Activated CD4-positive, alpha-beta T cell treated with anti-CD3 and anti-CD28 coated beads, Interleukin-2, amount 10 ng/mL, durations not matched to agents 7 days and 5 days (primary cell): ENCODE results near the gene MPL. TPM values are rescaled to one million over a fixed set of nuclear protein-coding genes. Genes with fewer than 3 reads are reported as not detected.

Experiments
- CTCF ChIA-PET: fragments of 350-600 bp; sonication (Branson Sonifier 250); formaldehyde crosslinking; loops from one replicate; lab custom pipeline; 2021; ENCODE audit warnings: antibody characterized with exemption; lab: Charles Lee
- POLR2A ChIA-PET: fragments of 350-600 bp; sonication (Branson Sonifier 250); formaldehyde crosslinking; loops from one replicate; lab custom pipeline; 2021; ENCODE audit warnings: antibody characterized with exemption; lab: Charles Lee
- DNase-seq: peaks from one replicate; pipeline ENCODE4 v3.0.0-alpha.2; 2020
- H3K27ac Mint-ChIP-seq: one replicate; pipeline ENCODE4 v1.8.0; 2021; ENCODE audit warnings: mild to moderate bottlenecking, moderate library complexity, mixed read lengths
- H3K27me3 Mint-ChIP-seq: one replicate; pipeline ENCODE4 v1.8.0; 2021; ENCODE audit warnings: mixed read lengths
- H3K36me3 Mint-ChIP-seq: one replicate; pipeline ENCODE4 v1.8.0; 2021; ENCODE audit warnings: low read depth, mixed read lengths
- H3K4me1 Mint-ChIP-seq: one replicate; pipeline ENCODE4 v1.8.0; 2021; ENCODE audit warnings: mixed read lengths
- H3K4me3 Mint-ChIP-seq: one replicate; pipeline ENCODE4 v1.8.0; 2021; ENCODE audit warnings: mild to moderate bottlenecking, moderate library complexity, mixed read lengths
- H3K9me3 Mint-ChIP-seq: one replicate; pipeline ENCODE4 v1.8.0; 2021; ENCODE audit warnings: mixed read lengths
- total RNA-seq, 2 experiments: library from RNA; stranded (reverse); gene quantifications; one replicate each; pipeline ENCODE4 v1.2.3, GENCODE V29; 2021

MPL gene
- total RNA-seq, 2 experiments from 2014 or later, result not detected

DNA sequence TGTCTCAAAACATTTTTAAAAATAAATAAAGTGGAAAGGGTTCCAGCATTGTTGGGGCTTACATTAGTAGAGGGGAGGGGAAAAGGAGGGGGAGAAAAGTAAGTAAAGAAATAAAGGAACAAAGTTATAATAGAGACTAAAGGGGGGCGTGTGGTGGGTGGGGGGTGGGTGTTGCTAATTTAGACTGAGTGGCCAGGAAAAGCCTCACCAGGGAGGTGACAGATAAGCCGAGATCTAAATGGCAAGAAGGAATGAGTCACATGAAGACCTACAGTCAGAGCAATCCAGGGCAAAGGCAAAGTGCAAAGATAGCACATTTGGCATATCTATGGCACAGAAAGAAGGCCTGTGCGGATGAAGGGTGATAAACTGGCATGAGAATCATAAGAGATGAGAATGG is 7.5 kb downstream of the MPL start:
- Mint-ChIP-seq H3K9me3 (no peaks in the 10 kb centered on the region), H3K27ac (no peak overlapping the region), H3K36me3 (no peaks in the 10 kb centered on the region), H3K4me3 (no peak overlapping the region), H3K4me1 (peaks cover 9% of the 10 kb centered on the region), H3K27me3 (no peaks in the 10 kb centered on the region)
- no peak for DNase-seq
- ChIA-PET POLR2A (no interaction called here), CTCF (no interaction called here)

DNA sequence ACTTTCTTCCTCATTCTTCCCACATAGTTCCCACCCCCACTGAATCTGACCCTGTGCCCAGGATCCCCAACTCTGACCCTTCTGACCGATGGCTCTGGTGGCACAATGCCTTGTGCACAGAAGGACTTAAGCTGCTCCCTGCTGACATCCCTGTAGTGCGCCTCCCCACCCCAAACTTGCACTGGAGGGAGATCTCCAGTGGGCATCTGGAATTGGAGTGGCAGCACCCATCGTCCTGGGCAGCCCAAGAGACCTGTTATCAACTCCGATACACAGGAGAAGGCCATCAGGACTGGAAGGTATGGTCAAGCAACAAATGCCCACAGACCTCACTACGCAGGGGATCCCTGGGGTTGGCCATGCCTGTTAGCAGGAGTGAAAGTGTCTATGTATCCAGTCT is 9.0 kb downstream of the MPL start:
- peaks cover 11% of the 10 kb centered on the region for H3K4me1 Mint-ChIP-seq
- no peaks in the 10 kb centered on the region for H3K36me3 Mint-ChIP-seq
- ChIA-PET POLR2A (no interaction called here), CTCF (no interaction called here)
- H3K9me3 Mint-ChIP-seq, result no peaks in the 10 kb centered on the region
- no peak for DNase-seq
- no peak overlapping the region for H3K4me3 Mint-ChIP-seq
- H3K27me3 Mint-ChIP-seq, result no peaks in the 10 kb centered on the region
- no peak overlapping the region for H3K27ac Mint-ChIP-seq

DNA sequence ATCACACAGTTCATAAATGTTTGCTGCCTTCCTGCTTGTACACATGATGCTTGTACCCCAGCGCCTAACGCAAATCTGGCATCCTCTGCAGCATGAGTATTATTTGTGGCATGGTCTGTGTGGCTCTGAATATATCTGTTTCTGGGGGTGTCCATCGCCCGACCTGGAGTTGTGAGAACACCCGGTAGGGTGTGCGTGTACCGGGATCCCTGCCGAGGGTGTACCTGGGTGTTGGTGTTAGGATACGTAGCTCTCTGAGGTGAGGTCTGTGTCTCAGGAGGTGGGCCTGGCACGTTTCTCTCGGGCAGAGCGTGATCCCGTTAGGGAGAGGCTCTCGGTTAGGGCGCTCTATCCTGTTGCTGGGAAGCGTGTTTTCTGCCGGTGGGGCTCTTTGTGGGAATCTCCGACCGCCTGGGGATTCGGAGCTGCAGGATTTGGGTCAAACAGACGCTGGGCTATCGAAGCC is 10.8 kb downstream of the MPL start:
- Mint-ChIP-seq H3K36me3 (no peaks in the 10 kb centered on the region), H3K9me3 (no peaks in the 10 kb centered on the region), H3K27me3 (no peaks in the 10 kb centered on the region), H3K4me1 (peaks cover 17% of the 10 kb centered on the region), H3K4me3 (peak overlapping the region; percentile 42), H3K27ac (no peak overlapping the region)
- CTCF ChIA-PET, result no interaction called here
- no peak for DNase-seq
- POLR2A ChIA-PET, result interaction anchor here (0.6 to 1.4 kb wide), 2 partner anchors 19 to 1438 kb away, joined by 3 to 4 read pairs; partner anchors contain the start of gene ELOVL1

DNA sequence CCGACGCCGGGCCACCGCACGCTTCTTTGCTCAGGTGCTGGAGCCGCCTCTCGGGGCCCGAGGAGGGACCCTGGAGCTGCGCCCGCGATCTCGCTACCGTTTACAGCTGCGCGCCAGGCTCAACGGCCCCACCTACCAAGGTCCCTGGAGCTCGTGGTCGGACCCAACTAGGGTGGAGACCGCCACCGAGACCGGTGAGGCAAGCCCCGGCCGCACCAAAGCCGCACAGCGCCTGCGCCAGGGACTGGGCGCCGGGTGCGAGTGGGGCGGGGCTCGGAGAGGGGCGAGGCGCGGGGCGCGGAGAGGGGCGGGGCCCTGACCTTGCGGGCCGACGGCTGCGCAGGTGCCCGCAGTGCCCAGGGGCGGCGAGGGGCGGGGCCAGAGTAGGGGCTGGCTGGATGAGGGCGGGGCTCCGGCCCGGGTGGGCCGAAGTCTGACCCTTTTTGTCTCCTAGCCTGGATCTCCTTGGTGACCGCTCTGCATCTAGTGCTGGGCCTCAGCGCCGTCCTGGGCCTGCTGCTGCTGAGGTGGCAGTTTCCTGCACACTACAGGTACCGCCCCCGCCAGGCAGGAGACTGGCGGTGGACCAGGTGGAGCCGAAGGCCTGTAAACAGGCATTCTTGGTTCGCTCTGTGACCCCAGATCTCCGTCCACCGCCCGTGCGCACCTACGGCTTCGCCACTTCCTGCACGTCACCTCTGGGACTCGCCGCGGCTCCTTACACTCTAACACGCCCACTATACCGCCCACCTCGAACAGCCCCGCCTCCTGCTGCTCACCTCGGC is 11.4 kb downstream of the MPL start:
- Mint-ChIP-seq H3K27me3 (no peaks in the 10 kb centered on the region), H3K9me3 (no peaks in the 10 kb centered on the region), H3K4me1 (peaks cover 17% of the 10 kb centered on the region), H3K36me3 (no peaks in the 10 kb centered on the region), H3K27ac (peak overlapping the region; percentile 91), H3K4me3 (peak overlapping the region; percentile 74)
- peak; percentile 76 for DNase-seq
- CTCF ChIA-PET, result no interaction called here
- POLR2A ChIA-PET, result interaction anchor here (1.4 kb wide), 1 partner anchor 19 kb away, joined by 3 read pairs; the partner anchor contains the start of gene ELOVL1

DNA sequence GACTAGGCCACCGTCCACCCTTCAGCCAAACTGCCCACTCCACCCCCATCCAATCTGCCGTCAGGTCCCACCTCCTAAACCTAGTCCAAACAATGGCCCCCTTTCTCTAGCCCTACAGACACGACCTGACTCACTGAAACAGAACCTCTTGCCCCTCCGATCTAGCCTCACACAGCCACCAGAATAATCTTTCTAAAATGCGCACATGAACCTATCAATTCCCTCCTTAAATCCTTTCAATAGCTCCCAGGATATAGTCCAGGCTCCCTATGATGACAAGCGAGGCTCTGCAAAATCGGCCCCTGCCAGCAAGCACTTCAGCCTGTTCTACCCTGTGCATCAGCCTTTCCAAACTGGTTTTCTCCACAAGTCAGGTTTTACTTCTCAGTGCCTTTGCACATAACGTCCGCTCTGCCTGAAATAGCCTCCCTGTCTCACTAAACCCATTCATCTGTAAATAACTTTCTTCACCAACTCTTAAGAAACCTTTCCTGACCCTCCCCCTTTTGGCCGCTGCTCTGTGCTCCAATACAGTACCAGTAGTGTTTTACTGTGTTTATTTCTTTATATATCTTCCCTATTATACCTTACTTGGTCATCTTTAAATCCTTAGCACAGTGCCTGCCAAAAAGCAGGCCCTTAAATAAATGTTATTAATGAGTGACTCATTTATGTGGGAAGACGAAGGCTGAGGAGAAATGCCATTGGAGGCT is 12.1 kb downstream of the MPL start:
- H3K9me3 Mint-ChIP-seq, result no peaks in the 10 kb centered on the region
- no peaks in the 10 kb centered on the region for H3K27me3 Mint-ChIP-seq
- H3K36me3 Mint-ChIP-seq, result no peaks in the 10 kb centered on the region
- H3K4me1 Mint-ChIP-seq, result peaks cover 17% of the 10 kb centered on the region
- H3K4me3 Mint-ChIP-seq, result peak overlapping the region; percentile 74
- no peak for DNase-seq
- POLR2A ChIA-PET, result interaction anchor here (1.4 kb wide), 1 partner anchor 18 kb away, joined by 3 read pairs; the partner anchor contains the start of gene ELOVL1
- H3K27ac Mint-ChIP-seq, result peak overlapping the region; percentile 91
- CTCF ChIA-PET, result no interaction called here

DNA sequence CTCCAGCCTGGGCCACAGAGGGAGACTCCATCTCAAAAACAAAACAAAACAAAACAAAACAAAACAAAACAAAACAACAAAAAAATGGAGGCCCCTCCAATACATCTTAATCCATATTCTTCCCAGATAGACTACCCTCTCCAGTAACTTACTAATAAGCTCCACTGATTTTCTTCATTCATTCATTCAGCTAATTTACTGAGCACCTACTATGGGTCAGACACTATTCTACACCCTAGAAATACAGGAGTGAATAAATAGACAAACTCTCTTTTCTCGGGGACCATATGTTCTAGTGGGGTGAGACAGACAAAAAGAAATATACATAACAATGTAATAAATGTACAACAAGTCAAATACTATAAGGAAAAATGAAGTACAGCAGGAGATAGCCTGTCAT is 13.4 kb downstream of the MPL start:
- CTCF ChIA-PET, result interaction anchor here (1.2 kb wide), 1 partner anchor 16 kb away, joined by 3 read pairs; the partner anchor contains the start of gene ELOVL1
- Mint-ChIP-seq H3K27me3 (no peaks in the 10 kb centered on the region), H3K9me3 (no peaks in the 10 kb centered on the region), H3K36me3 (no peaks in the 10 kb centered on the region), H3K27ac (no peak overlapping the region), H3K4me3 (no peak overlapping the region), H3K4me1 (peaks cover 17% of the 10 kb centered on the region)
- POLR2A ChIA-PET, result no interaction called here
- no peak for DNase-seq

DNA sequence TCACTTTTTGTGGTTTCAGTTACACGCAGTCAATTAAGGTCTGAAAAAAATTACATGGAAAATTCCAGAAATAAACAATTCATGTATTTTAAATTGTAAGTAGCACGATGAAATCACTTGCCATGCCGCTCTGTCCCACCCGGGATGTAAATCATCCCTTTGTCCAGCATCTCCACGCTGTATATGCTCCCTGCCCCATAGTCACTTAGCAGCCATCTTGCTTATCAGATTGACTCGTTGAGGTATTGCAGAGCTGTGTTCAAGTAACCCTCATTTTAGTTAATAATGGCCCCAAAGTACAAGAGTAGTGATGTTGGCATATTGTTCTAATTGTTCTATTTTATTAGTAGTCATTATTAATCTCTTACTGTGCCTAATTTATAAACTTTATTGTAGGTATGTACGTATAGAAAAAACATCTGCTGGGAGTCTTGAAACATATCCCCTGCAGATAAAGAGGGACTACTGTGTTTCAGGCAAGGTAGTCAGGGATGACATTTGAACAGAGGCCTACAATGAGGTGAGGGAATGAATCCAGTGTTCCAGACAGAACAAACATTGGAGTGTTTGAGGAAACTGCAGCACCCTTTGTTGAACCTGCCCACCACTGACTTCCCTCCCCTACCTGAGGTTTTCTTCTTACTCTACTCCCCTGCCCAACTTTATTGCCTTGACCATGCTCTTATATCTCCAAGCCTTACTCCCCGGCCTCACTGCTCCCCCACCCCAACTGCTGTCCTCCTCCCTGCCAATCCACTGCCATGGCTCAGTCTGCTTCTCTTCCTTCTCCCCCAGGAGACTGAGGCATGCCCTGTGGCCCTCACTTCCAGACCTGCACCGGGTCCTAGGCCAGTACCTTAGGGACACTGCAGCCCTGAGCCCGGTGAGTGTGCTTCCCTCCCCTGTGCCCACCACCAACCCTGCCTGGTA is 14.1 kb downstream of the MPL start:
- peaks cover 17% of the 10 kb centered on the region for H3K4me1 Mint-ChIP-seq
- H3K4me3 Mint-ChIP-seq, result no peak overlapping the region
- no peak overlapping the region for H3K27ac Mint-ChIP-seq
- no peaks in the 10 kb centered on the region for H3K27me3 Mint-ChIP-seq
- H3K9me3 Mint-ChIP-seq, result no peaks in the 10 kb centered on the region
- H3K36me3 Mint-ChIP-seq, result no peaks in the 10 kb centered on the region
- DNase-seq, result no peak
- ChIA-PET POLR2A (no interaction called here), CTCF (interaction anchor here (1.2 kb wide), 1 partner anchor 16 kb away, joined by 3 read pairs; the partner anchor contains the start of gene ELOVL1)

DNA sequence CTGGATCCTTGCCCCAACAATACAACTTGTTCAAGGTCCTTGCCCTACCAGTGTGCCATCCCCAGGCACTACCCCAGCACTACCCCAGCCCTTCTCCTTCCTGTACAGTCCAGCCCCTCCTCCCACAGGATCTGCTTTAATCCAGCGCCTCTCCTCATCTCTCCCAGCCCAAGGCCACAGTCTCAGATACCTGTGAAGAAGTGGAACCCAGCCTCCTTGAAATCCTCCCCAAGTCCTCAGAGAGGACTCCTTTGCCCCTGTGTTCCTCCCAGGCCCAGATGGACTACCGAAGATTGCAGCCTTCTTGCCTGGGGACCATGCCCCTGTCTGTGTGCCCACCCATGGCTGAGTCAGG is 14.7 kb downstream of the MPL start:
- Mint-ChIP-seq H3K36me3 (peaks cover 2% of the 10 kb centered on the region), H3K4me3 (no peak overlapping the region), H3K27me3 (no peaks in the 10 kb centered on the region), H3K4me1 (peaks cover 23% of the 10 kb centered on the region), H3K27ac (peak overlapping the region; percentile 11), H3K9me3 (no peaks in the 10 kb centered on the region)
- no peak for DNase-seq
- ChIA-PET CTCF (no interaction called here), POLR2A (no interaction called here)

DNA sequence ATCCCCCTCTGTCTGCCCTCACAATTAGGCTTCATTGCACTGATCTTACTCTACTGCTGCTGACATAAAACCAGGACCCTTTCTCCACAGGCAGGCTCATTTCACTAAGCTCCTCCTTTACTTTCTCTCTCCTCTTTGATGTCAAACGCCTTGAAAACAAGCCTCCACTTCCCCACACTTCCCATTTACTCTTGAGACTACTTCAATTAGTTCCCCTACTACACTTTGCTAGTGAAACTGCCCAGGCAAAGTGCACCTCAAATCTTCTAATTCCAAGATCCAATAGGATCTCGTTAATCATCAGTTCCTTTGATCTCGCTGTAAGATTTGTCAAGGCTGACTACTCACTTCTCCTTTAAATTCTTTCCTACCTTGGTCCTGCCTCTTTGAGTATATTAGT is 15.3 kb downstream of the MPL start:
- Mint-ChIP-seq H3K36me3 (peaks cover 4% of the 10 kb centered on the region), H3K27me3 (no peaks in the 10 kb centered on the region), H3K27ac (no peak overlapping the region), H3K9me3 (no peaks in the 10 kb centered on the region), H3K4me1 (peaks cover 28% of the 10 kb centered on the region), H3K4me3 (no peak overlapping the region)
- POLR2A ChIA-PET, result no interaction called here
- no peak for DNase-seq
- CTCF ChIA-PET, result interaction anchor here (0.6 kb wide), 1 partner anchor 505 kb away, joined by 4 read pairs; no protein-coding TSS in a partner anchor

DNA sequence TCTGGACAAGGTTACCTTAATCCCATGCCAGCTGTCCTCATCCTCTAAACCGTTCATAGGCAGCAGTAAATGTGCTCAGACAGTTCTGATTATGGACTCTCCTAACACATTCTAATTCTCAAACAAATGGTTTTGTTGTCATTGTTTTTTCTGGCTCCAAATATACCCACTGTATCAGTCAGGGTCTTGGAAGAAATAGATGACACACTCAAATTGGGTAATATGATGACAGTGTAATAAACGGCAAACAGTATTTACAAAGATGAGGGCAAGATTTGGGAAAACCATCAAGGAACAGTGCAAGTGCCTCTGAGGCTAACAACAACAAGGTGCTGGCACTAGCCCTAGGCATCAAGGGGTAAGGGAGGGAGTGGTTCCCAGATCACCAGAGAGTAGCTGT is 16.9 kb downstream of the MPL start:
- peaks cover 10% of the 10 kb centered on the region for H3K36me3 Mint-ChIP-seq
- H3K27ac Mint-ChIP-seq, result no peak overlapping the region
- no peaks in the 10 kb centered on the region for H3K9me3 Mint-ChIP-seq
- peaks cover 31% of the 10 kb centered on the region for H3K4me1 Mint-ChIP-seq
- CTCF ChIA-PET, result interaction anchor here (0.6 to 1.9 kb wide), 4 partner anchors 14 to 135 kb away, joined by 3 to 5 read pairs (median 4); partner anchors contain the start of genes ELOVL1, MED8 and SZT2
- DNase-seq, result no peak
- POLR2A ChIA-PET, result no interaction called here
- H3K4me3 Mint-ChIP-seq, result no peak overlapping the region
- H3K27me3 Mint-ChIP-seq, result no peaks in the 10 kb centered on the region

DNA sequence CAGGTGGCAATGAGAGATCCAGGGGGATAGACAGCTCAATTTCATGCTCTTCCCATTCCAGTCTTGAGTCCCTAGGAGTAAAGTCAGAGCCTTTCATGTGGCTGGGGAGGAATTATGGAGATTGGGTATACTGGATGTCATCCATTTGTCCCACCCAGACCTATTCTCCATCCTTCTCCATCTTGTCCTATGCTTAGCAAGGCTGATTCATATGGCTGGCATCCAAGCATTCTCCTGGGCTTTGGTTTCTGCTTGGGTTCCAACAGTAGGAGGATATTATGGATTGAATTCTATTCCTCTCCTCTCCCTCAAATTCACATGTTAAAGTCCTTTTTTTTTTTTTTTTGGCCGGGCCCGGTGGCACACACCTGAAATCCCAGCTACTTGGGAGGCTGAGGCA is 17.3 kb downstream of the MPL start:
- Mint-ChIP-seq H3K4me3 (no peak overlapping the region), H3K36me3 (peaks cover 14% of the 10 kb centered on the region), H3K4me1 (peaks cover 31% of the 10 kb centered on the region), H3K9me3 (no peaks in the 10 kb centered on the region), H3K27ac (no peak overlapping the region), H3K27me3 (no peaks in the 10 kb centered on the region)
- no peak for DNase-seq
- ChIA-PET CTCF (interaction anchor here (0.6 to 1.9 kb wide), 2 partner anchors 13 to 83 kb away, joined by 4 to 5 read pairs; partner anchors contain the start of gene ELOVL1), POLR2A (no interaction called here)

DNA sequence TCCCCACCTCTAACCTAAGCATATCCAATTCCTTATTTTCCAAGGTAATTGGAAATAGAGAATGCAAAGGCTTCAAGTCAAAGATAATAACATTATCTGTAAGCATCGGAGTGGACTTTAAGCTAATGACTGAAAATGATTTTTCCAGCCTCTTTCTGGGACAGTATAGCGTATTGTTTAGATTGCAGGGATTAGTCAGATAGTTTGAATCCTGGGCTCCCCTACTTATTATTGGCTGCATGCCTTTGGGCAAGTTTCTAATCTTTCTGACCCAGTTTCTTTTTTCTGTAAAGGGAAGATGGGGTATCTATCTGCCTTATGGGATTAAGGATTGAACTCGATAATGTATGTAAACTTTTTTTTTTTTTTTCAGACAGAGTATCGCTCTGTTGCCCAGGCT is 19.6 kb downstream of the MPL start:
- ChIA-PET CTCF (interaction anchor here (0.7 to 1.5 kb wide), 2 partner anchors 17 to 116 kb away, joined by 3 to 9 read pairs; no protein-coding TSS in a partner anchor), POLR2A (no interaction called here)
- Mint-ChIP-seq H3K27me3 (no peaks in the 10 kb centered on the region), H3K4me1 (peaks cover 52% of the 10 kb centered on the region), H3K4me3 (peak overlapping the region; percentile 99), H3K36me3 (peaks cover 36% of the 10 kb centered on the region), H3K27ac (no peak overlapping the region), H3K9me3 (no peaks in the 10 kb centered on the region)
- no peak for DNase-seq
